Fibroblast of lung (primary cell): Measurements from ENCODE around the gene ETV6. TPM values are rescaled to one million over a fixed set of nuclear protein-coding genes. Genes with fewer than 3 reads are reported as not detected.

Experiments
- DNase-seq, 2 donors: peaks; one replicate each; pipeline versions ENCODE4 v3.0.0 to v3.0.0-alpha.2; 2010; ENCODE audit warnings: low read depth in 2 of 2
- H2AFZ ChIP-seq: 2 replicates; pipeline ENCODE4 v1.5.1; 2012; ENCODE audit warnings: low read length, control low read depth, inconsistent platforms
- H3K27ac ChIP-seq: 2 replicates; pipeline ENCODE4 v1.5.1; 2011; ENCODE audit warnings: low read length, control low read depth; ENCODE audit not compliant: insufficient read depth
- H3K27me3 ChIP-seq: 2 replicates; pipeline ENCODE4 v1.5.1; 2011; ENCODE audit warnings: mild to moderate bottlenecking, low read length; ENCODE audit not compliant: control insufficient read depth, insufficient read depth
- H3K36me3 ChIP-seq: 2 replicates; pipeline ENCODE4 v1.5.1; 2011; ENCODE audit warnings: low read length; ENCODE audit not compliant: control insufficient read depth, insufficient read depth
- H3K4me1 ChIP-seq: 2 replicates; pipeline ENCODE4 v1.5.1; 2011; ENCODE audit warnings: low read length; ENCODE audit not compliant: control insufficient read depth, insufficient read depth; ENCODE audit errors: extremely low read depth
- H3K4me2 ChIP-seq: 2 replicates; pipeline ENCODE4 v1.5.1; 2011; ENCODE audit warnings: low read length, control low read depth; ENCODE audit not compliant: insufficient read depth; ENCODE audit errors: extremely low read depth
- H3K4me3 ChIP-seq, 4 experiments: fragments of 200-600 bp in 1 of 4; sonication (generic) in 1 of 4; replicated peaks in 1 of 4; 2 replicates each; pipeline ENCODE4 v1.5.1; 2011 to 2016; ENCODE audit warnings: low read length in 4 of 4, low read depth in 3 of 4, mild to moderate bottlenecking in 3 of 4, control low read depth in 2 of 4, inconsistent platforms in 1 of 4, mixed read lengths in 1 of 4; ENCODE audit not compliant: insufficient read depth in 1 of 4; ENCODE audit errors: control extremely low read depth in 1 of 4
- H3K79me2 ChIP-seq: 2 replicates; pipeline ENCODE4 v1.5.1; 2012; ENCODE audit warnings: mild to moderate bottlenecking, low read length, inconsistent platforms; ENCODE audit not compliant: control insufficient read depth, insufficient read depth
- H3K9ac ChIP-seq: 2 replicates; pipeline ENCODE4 v1.5.1; 2011; ENCODE audit warnings: mild to moderate bottlenecking, low read length, control low read depth; ENCODE audit not compliant: insufficient read depth
- H3K9me3 ChIP-seq: 2 replicates; pipeline ENCODE4 v1.5.1; 2012; ENCODE audit warnings: low read depth, low read length; ENCODE audit not compliant: control insufficient read depth, insufficient read depth
- H4K20me1 ChIP-seq: 2 replicates; pipeline ENCODE4 v1.5.1; 2011; ENCODE audit warnings: low read length; ENCODE audit not compliant: control insufficient read depth, insufficient read depth; ENCODE audit errors: extremely low read depth
- EZH2 ChIP-seq: IDR thresholded peaks from 2 replicates; pipeline ENCODE4 v1.5.1; 2012; ENCODE audit warnings: low read length, control low read depth, mild to moderate bottlenecking; ENCODE audit errors: missing control alignments
- polyA plus RNA-seq, 2 donors: library from polyadenylated mRNA; depleted of rRNA in 1 of 2; stranded (reverse) in 1 of 2; unstranded in 1 of 2; fragments of >200 nt; gene quantifications; 2 replicates each; pipeline ENCODE4 v1.2.1, GENCODE V29; 2011 to 2012; ENCODE audit warnings: missing spikeins in 1 of 2
- total RNA-seq: library from RNA; depleted of rRNA; stranded (reverse); fragments of >200 nt; gene quantifications from 2 replicates; pipeline ENCODE4 v1.2.1, GENCODE V29; 2014
- TF ChIP-seq, protein P1 (sequence below), 2 donors: IDR thresholded peaks in 1 of 2; conservative IDR thresholded peaks in 1 of 2; 1 replicate in 1 of 2; 2 replicates in 1 of 2; pipeline ENCODE4 v1.5.1; 2011 to 2012; ENCODE audit warnings: low read length in 2 of 2, control low read depth in 1 of 2, inconsistent platforms in 1 of 2, low read depth in 1 of 2, mild to moderate bottlenecking in 1 of 2

Gene ETV6
- total and polyA plus RNA-seq, 2 donors (not counting 1 experiment from before 2014, with no cell fraction given), result 4.3 to 8.9 TPM

DNA sequence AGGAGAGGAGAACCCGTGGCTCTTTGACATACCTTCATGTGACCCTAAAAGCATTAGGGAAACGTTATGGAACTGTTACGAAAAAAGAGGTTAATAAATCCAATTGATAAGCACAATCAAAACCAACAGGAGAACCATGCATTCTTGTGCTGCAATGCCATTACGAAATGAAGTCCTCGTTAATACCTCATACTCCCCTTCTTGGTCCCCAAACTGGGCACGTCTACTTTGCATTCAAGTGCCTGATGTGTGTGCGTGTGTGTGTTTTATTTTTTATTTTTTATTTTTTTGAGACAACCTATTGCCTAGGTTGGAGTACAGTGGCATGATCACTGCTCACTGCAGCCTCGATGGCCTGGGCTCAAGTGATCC, 150.0 kb downstream of the ETV6 start:
- Histone ChIP-seq H2AFZ (no peak overlapping the region), H3K27ac (no peak overlapping the region), H3K4me1 (peaks cover 16% of the 10 kb centered on the region), H3K9ac (no peak overlapping the region), H3K9me3 (no peaks in the 10 kb centered on the region), H3K4me2 (no peak overlapping the region), H3K36me3 (no peaks in the 10 kb centered on the region), H3K79me2 (no peaks in the 10 kb centered on the region), H4K20me1 (no peaks in the 10 kb centered on the region), H3K27me3 (no peaks in the 10 kb centered on the region), H3K4me3 (no peak overlapping the region)
- TF ChIP-seq EZH2, result no peak
- TF ChIP-seq, protein P1, sequence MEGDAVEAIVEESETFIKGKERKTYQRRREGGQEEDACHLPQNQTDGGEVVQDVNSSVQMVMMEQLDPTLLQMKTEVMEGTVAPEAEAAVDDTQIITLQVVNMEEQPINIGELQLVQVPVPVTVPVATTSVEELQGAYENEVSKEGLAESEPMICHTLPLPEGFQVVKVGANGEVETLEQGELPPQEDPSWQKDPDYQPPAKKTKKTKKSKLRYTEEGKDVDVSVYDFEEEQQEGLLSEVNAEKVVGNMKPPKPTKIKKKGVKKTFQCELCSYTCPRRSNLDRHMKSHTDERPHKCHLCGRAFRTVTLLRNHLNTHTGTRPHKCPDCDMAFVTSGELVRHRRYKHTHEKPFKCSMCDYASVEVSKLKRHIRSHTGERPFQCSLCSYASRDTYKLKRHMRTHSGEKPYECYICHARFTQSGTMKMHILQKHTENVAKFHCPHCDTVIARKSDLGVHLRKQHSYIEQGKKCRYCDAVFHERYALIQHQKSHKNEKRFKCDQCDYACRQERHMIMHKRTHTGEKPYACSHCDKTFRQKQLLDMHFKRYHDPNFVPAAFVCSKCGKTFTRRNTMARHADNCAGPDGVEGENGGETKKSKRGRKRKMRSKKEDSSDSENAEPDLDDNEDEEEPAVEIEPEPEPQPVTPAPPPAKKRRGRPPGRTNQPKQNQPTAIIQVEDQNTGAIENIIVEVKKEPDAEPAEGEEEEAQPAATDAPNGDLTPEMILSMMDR (conservative IDR thresholded peaks at IDR 0.05 in 1 of 2, IDR thresholded peaks at IDR 0.05 in 1 of 2; ENCODE audit: low read depth in 1 of 2, low read length in 2 of 2), result no peak
- DNase-seq, result no peak

DNA sequence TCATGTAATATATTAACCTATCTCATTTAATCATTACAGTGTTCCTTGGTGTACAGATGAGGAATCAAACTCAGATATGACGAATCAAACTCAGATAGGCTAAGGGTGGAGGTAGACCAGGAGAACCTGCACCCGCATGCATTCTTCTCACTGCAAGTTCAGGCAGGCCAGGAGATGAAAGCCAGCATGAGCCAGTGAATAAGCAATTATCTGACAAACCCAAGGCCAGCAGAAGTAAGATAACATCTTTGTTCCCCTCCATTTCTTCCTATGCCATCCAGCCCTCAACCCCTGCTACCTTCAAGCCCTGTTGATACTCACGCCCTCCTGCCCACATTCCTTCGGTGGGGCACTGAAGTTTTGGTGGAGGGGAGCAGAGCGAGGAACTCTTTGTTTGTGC, 152.2 kb downstream of the ETV6 start:
- Histone ChIP-seq H4K20me1 (no peaks in the 10 kb centered on the region), H3K4me1 (peaks cover 12% of the 10 kb centered on the region), H3K79me2 (no peaks in the 10 kb centered on the region), H3K27me3 (no peaks in the 10 kb centered on the region), H3K4me3 (no peak overlapping the region), H3K9me3 (no peaks in the 10 kb centered on the region), H3K9ac (no peak overlapping the region), H3K36me3 (no peaks in the 10 kb centered on the region), H3K27ac (no peak overlapping the region), H2AFZ (no peak overlapping the region), H3K4me2 (no peak overlapping the region)
- DNase-seq, result no peak
- TF ChIP-seq EZH2, result no peak
- TF ChIP-seq, protein P1 (conservative IDR thresholded peaks at IDR 0.05 in 1 of 2, IDR thresholded peaks at IDR 0.05 in 1 of 2; ENCODE audit: low read depth in 1 of 2, low read length in 2 of 2), result no peak

DNA sequence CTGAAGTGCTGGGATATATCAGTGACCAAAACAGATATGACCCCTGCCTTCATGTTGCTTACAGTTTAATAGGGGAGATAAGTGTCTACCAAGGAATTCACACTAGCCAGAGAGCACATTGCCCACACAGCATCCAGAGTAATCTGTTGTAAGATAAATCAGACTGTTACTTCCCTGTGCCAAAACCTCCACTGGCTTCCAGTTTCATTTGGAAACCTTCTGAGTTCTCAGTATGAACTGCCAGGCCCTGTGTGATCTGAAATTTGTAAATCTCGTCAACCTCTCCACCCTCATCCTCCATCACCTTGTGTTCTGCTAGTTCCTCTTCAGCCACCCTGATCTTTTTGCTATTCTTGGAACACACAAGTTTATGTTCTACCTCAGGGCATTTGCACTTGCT, 154.7 kb downstream of the ETV6 start:
- Histone ChIP-seq H3K4me1 (peaks cover 2% of the 10 kb centered on the region), H3K4me2 (no peak overlapping the region), H3K27ac (no peak overlapping the region), H4K20me1 (no peaks in the 10 kb centered on the region), H2AFZ (no peak overlapping the region), H3K9me3 (no peaks in the 10 kb centered on the region), H3K79me2 (no peaks in the 10 kb centered on the region), H3K36me3 (no peaks in the 10 kb centered on the region), H3K4me3 (no peak overlapping the region), H3K27me3 (no peaks in the 10 kb centered on the region), H3K9ac (no peak overlapping the region)
- DNase-seq, result no peak
- TF ChIP-seq EZH2, result no peak
- TF ChIP-seq, protein P1 (conservative IDR thresholded peaks at IDR 0.05 in 1 of 2, IDR thresholded peaks at IDR 0.05 in 1 of 2; ENCODE audit: low read depth in 1 of 2, low read length in 2 of 2), result no peak
